Right lung (tissue), 5 donors: ENCODE data around the gene PTPRN2. TPM values are rescaled to one million over a fixed set of nuclear protein-coding genes. Genes with fewer than 3 reads are reported as not detected.
"Not testable (repeated sequence)": the region's sequence is repeated elsewhere in the genome, so short reads cannot be mapped to it uniquely, and the experiment has no call there.

Experiments used
- DNase-seq, 2 donors: peaks; one replicate each; pipeline ENCODE4 v3.0.0-alpha.2; 2013
- polyA plus RNA-seq, 5 donors: library from polyadenylated mRNA; unstranded; fragments of 120-200 nt; gene quantifications; one replicate each; pipeline versions ENCODE4 v1.2.1 to v1.2.3, GENCODE V29; 2013; ENCODE audit warnings: inconsistent platforms in 1 of 5, low replicate concordance in 1 of 5; ENCODE audit not compliant: insufficient read length in 5 of 5, insufficient read depth in 1 of 5

PTPRN2 gene
- polyA plus RNA-seq, 5 donors, result 6.2 to 8.1 (median 7.0) TPM

DNA sequence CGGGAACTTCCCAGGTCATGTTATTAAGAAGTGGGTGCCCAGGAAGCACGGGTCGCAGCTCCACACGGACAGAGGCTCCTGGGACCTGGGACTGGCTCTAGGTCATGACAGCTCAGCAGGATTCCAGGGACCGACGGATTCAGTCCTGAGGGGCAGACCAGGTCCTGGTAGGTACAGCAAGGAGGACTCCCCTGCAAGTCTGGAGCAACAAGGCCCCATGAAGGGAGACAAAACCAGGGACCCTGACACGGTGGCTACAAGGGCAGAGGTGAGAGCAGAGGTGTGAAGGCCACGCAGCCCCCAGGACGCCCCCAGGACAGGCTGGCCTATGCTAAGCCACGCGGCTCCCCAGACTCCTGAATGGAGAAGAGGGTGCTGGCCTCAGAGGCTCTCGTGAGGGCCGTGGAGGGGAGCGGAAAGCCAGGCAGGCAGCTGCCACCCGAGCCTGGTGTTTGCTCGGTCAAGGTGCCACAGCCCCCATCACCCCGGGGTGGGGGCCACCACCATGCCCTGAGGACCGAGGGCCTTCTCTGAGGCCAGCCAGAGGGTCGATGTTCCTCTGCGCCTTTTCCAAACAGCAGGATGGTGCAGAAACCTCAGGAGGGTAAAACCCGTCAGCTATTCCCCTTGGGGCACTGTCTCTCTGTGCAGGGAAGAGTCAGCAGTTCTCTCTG lies 348.9 kb downstream of the PTPRN2 start:
- no peak for DNase-seq

DNA sequence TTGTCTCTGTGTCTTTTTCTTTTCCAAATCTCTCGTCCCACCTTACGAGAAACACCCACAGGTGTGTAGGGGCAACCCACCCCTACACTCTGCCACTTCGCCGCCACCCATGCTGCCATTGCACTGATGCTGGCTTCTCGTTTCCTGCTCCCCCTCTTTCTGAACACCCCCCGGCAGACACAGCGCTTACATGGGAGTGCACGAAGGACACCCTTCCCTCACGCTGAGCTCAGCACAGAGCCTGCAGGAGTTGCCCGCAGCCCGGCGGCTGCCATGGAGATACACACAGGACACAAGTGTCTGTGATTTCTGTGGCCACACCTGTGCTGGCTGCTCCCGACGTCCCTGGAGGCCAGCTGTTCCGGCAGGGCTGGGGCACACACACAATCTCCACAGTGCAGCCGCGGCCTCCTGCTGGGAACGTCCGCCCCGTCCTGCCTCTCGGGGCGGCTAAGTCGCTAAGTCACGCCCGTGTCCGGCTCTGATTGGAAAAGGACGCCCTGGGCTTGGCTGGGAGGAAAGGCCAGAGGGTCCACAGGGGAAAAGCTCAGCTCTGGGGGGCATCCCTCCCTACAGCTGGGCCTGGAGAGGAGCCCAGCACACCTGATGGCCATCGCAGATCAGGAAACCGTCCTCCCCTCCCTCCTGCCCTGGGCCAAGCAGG lies 349.8 kb downstream of the PTPRN2 start:
- no peak for DNase-seq

DNA sequence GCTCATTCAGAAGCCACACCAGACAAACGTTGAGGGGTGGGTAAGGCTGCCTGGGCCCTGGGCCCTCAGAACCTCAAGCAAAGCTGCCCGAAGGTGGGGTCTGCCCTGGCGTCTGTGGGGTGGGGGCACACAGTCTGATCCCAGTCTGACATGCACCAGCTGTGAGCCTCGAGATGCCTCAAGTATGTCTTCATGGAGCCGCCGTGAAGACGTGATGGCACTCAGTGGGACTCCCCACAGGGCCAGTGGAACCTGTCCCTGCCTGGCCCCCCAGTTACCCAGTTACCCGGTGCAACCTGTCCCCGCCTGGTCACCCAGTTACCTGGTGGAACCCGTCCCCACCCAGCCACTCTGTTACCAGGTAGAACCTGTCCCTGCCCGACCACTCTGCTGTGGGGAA lies 351.2 kb downstream of the PTPRN2 start:
- DNase-seq, result no peak

DNA sequence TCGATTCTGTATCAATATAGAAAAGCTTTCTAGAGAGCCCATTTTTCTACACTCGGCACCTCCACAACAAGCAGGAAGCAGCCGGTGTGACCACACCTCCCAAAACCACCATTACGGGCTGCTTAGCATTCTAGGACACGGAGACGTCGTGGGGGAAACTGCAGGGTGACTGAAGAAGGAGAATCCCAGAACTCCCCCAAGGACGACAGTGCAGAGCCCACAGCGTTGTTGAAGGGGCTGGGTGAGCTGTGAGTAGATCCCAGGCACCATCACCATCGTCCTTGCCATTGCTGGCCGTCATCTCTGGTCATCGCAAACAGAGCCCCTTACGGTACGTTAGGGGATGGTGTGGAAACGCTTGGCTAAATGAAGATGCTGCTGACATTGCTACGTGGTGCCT lies 351.8 kb downstream of the PTPRN2 start:
- DNase-seq, result no peak

GRCh38 chr7:158229945-158230344 lies 357.7 kb downstream of the PTPRN2 start:
- no peak for DNase-seq

DNA sequence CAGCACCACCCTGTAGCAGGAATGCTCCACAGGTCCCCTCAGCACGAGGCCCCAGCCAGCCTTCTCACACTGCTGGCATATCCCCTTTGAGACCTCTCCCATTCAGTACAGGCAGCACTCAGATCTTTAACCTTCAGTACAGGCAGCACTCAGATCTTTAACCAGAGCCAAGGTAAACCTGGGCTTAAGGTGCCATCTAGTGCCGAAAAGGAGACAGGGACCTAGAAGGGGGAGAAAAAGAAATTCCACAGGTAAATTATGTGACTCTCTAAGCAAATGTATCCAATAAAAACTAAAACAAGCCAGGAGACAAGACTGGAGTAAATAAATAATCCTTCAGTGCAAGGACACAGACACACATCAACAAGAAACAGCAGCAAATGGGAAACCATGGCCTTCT lies 358.6 kb downstream of the PTPRN2 start:
- DNase-seq, result no peak

DNA sequence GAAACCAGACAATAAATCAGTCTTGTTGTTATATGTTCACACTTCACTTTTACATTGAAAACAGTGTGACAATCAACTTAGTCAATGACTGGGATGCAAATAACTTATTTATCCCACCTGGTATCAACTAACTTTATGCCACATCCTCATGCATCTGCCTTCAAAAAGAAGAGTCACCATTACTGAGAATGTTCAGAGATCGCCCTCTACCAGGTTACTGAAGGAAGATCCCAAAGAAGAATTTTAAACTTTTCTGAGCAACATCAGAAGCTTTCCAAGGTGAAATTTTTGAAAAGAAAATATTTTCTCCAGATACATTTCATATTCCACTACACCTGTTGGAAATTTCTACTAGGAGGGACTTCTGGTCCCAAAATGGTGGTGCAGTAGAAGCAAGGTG lies 359.5 kb downstream of the PTPRN2 start:
- DNase-seq, result no peak

DNA sequence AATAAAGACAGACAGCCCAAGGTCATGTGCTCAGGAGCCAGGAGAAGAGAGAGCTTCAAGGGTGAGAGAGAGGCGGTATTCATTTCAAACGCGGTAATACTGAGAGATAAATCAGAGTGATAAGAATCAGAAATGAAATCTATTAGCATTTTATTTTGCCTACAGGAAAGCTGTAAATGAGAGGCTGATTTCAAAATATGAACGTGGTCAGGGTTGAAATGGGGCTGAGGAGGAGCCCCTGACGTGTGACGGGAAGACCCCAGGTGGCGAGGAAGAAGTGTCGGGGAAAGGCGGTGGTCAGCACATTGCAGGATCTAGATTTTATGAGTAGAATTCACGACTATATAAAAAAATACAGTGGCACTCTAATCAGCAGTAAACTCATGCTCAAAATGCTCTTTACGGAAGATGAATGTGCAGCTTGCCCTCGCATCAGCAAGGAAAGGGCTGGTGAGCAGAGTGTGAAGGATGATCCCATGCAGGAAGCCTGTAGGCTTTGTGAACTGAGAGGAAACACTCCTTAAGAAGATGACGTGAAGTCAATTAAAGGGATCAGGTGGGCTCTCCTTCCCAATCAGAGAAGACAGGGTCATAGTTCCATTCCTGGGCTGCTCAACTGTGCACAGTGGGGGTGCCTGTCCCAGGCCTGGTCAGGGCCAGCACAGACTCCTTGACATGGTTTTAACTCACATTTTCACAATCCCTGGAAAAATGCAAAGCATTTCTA lies 360.2 kb downstream of the PTPRN2 start:
- DNase-seq, result no peak

GRCh38 chr7:158216198-158216597 lies 371.4 kb downstream of the PTPRN2 start:
- DNase-seq, result no peak

DNA sequence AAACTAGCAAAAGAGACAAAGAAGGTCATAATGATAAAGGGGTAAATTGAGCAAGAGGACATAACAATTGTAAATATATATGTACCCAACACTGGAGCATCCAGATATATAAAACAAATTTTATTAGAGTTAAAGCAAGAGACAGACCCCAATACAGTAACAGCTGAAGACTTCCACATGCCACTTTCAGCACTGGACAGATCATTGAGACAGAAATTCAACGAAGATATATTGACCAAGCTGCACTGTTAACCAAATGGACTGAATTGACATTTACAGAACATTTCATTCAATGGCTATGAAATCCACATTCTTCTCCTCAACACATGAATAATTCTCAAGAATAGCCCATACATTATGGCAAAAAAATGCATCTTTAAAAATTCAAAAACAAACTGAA lies 378.2 kb downstream of the PTPRN2 start:
- no peak for DNase-seq

GRCh38 chr7:158206341-158206740 lies 381.3 kb downstream of the PTPRN2 start:
- no peak for DNase-seq

GRCh38 chr7:158204453-158204852 lies 383.2 kb downstream of the PTPRN2 start:
- no peak for DNase-seq

DNA sequence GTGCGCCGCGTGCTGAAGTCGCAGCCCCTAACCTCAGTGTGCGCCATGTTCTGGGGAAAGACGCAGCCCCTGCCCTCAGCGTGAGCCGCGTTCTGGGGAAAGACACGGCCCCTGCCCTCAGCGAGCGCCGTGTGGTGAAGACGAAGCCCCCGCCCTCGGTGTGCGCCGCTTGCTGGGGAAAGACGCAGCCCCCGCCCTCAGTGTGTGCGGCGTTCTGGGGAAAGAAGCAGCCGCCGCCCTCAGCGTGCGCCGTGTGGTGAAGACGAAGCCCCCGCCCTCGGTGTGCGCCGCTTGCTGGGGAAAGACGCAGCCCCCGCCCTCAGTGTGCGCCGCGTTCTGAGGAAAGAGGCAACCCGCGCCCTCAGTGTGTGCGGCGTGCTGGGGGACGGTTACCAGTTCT lies 383.7 kb downstream of the PTPRN2 start:
- not testable (repeated sequence) for DNase-seq

GRCh38 chr7:158194365-158194900 lies 393.2 kb downstream of the PTPRN2 start:
- DNase-seq, result no peak

DNA sequence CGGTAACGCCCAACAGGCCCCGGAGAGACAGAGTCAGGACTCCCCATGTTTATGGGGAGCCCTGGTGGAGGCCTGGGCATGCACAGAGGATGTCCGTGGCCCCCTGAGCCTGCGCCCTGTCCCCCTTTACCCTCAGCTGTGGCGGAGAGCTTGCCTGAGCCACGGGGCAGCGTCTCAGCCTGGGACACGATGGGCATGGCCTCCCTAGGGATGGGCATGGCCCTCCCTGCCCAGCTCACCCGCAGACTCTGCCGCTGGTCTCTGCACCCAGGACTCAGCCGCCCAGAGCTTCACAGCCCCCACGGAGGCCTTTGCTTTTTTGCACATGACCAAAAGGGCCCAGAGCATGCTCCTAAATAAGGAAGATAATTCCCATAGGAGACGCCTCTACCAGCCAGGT lies 394.2 kb downstream of the PTPRN2 start:
- no peak for DNase-seq

- no peak for DNase-seq
These were observed 394.7 kb downstream of the PTPRN2 start for GRCh38 chr7:158192956-158193355.

- no peak for DNase-seq
These were observed 395.3 kb downstream of the PTPRN2 start for GRCh38 chr7:158192184-158192835.

GRCh38 chr7:158191671-158192070 lies 396.0 kb downstream of the PTPRN2 start:
- no peak for DNase-seq

DNA sequence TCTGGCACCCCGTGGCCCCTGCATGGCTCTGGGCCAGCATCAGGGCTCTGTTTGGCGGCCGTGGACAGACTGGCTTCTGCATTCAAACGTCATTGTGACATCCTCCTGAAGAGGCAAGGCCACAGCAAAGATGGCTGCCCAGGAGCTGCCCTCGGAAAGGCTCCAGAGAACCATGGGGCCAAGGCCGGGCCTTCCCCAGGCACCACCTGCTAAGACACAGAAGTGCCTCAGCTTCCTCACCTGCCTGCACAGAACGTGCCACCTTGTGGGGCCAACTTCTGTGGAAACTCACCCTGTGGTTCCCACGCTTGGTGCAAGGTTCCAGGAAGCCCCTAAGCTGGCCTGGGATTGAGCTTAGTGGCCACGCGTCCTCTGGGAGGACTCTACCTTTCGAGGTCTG lies 396.9 kb downstream of the PTPRN2 start:
- DNase-seq, result no peak

GRCh38 chr7:158188676-158189075 lies 398.9 kb downstream of the PTPRN2 start:
- no peak for DNase-seq

DNA sequence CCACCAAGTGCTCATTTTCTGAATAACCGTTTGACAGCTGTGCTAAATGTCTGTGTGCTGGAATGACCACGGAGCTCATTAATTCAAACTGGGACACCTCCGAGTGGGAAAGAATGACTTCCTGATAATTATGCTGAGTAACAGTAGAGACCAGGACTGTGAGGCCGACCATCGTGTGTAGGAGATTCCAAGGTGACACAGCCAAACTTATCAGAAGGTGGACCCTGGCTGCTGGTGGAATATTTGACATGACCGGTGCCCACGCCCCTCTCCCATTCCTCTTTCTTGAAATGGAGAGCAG lies 400.0 kb downstream of the PTPRN2 start:
- DNase-seq, result no peak

DNA sequence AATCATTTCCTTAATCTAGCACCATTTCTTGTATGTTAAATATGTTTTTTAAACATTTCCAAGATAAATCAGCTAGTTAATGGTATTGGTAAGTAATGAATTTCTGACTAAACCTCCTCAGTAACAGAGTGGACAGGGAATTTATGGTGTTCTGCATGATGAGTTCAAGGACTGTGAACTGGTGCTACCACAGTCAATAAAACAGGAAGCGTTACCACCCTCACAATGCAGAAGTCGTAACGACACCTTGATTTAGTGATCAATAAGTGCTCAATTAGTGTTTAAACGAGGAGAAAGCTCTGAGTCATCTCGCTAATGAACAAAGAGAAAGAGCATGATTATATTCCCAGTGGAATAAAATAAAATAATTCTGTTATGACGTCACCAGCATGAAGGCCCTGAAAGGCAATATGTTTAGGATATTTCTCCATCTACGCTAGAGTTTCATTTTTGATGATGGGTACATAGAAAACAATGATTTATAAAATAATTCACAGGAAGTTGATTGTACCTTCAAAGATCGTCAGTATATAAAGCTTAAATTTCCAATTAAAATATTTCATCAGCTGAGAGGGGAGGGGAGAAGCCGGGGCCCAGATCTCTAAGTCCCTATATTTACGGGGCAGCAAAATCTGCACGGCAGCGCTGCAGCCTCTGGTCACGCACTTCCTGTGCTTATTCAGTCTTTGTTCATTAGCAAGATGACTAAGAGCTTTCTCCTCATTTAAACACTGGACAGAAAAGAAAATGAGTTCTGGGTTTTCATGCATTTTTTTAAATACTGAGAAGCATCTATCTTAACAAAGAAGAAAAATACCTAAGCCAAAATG lies 400.5 kb downstream of the PTPRN2 start:
- no peak for DNase-seq
